GM23338 (cell line): Measurements from ENCODE around the gene SETBP1. TPM values are rescaled to one million over a fixed set of nuclear protein-coding genes. Genes with fewer than 3 reads are reported as not detected.

Experiments
- ATAC-seq: fragments of 200-7000 bp; cut with Tn5 transposase; 3 replicates; pipeline ENCODE4 v1.9.1; 2020
- DNase-seq: peaks from one replicate; pipeline ENCODE4 v3.0.0-alpha.2; 2015; ENCODE audit warnings: low spot score
- H2AFZ ChIP-seq: fragments of 200-600 bp; sonication (generic); 2 replicates; pipeline ENCODE4 v1.8.0; 2016; ENCODE audit warnings: antibody characterized with exemption, mild to moderate bottlenecking, moderate library complexity
- H3F3A ChIP-seq: fragments of 200-600 bp; sonication (generic); replicated peaks from 2 replicates; pipeline ENCODE4 v1.8.0; 2017; ENCODE audit warnings: antibody characterized with exemption, mixed run types, low read depth
- H3K27ac ChIP-seq: fragments of 200-600 bp; sonication (generic); 2 replicates; pipeline ENCODE4 v1.6.1; 2016; ENCODE audit warnings: low read depth
- H3K27me3 ChIP-seq: fragments of 200-600 bp; sonication (generic); 2 replicates; pipeline ENCODE4 v1.8.0; 2016; ENCODE audit warnings: mild to moderate bottlenecking, mixed run types, moderate library complexity; ENCODE audit not compliant: insufficient read depth
- H3K36me3 ChIP-seq: fragments of 200-600 bp; sonication (generic); 2 replicates; pipeline ENCODE4 v1.8.0; 2016; ENCODE audit warnings: mild to moderate bottlenecking; ENCODE audit not compliant: insufficient read depth
- H3K4me1 ChIP-seq: fragments of 200-600 bp; sonication (generic); 2 replicates; pipeline ENCODE4 v1.8.0; 2016; ENCODE audit warnings: mild to moderate bottlenecking, moderate library complexity; ENCODE audit not compliant: insufficient read depth
- H3K4me2 ChIP-seq: fragments of 200-600 bp; sonication (generic); 2 replicates; pipeline ENCODE4 v1.7.1; 2017; ENCODE audit warnings: mixed run types
- H3K4me3 ChIP-seq: fragments of 200-600 bp; sonication (generic); 2 replicates; pipeline ENCODE4 v1.6.1; 2016; ENCODE audit warnings: mixed run types
- H3K79me2 ChIP-seq: fragments of 200-600 bp; sonication (generic); replicated peaks from 2 replicates; pipeline ENCODE4 v1.8.0; 2017; ENCODE audit warnings: mild to moderate bottlenecking; ENCODE audit not compliant: insufficient read depth
- H3K9me2 ChIP-seq: fragments of 200-600 bp; sonication (generic); 2 replicates; pipeline ENCODE4 v1.8.0; 2017; ENCODE audit not compliant: insufficient read depth
- H4K20me1 ChIP-seq: fragments of 200-600 bp; sonication (generic); replicated peaks from 2 replicates; pipeline ENCODE4 v1.8.0; 2017; ENCODE audit warnings: mild to moderate bottlenecking; ENCODE audit not compliant: insufficient read depth
- H3K27ac Mint-ChIP-seq: 2 replicates; pipeline ENCODE4 v1.8.0; 2020; ENCODE audit warnings: inconsistent platforms, mild to moderate bottlenecking, moderate library complexity, mixed read lengths
- H3K27me3 Mint-ChIP-seq: 3 replicates; pipeline ENCODE4 v1.8.0; 2022; ENCODE audit warnings: low read depth, mild to moderate bottlenecking, moderate library complexity, mixed read lengths, inconsistent platforms; ENCODE audit not compliant: insufficient read depth, poor library complexity
- H3K36me3 Mint-ChIP-seq: 3 replicates; pipeline ENCODE4 v1.8.0; 2021; ENCODE audit warnings: low read depth, mild to moderate bottlenecking, inconsistent platforms, moderate library complexity, mixed read lengths
- H3K4me1 Mint-ChIP-seq: 3 replicates; pipeline ENCODE4 v1.8.0; 2020; ENCODE audit warnings: mild to moderate bottlenecking, inconsistent platforms, mixed read lengths
- H3K4me3 Mint-ChIP-seq: 3 replicates; pipeline ENCODE4 v1.8.0; 2021; ENCODE audit warnings: moderate library complexity, mild to moderate bottlenecking, inconsistent platforms, mixed read lengths
- H3K9me3 Mint-ChIP-seq: 3 replicates; pipeline ENCODE4 v1.8.0; 2020; ENCODE audit warnings: moderate library complexity, mild to moderate bottlenecking, inconsistent platforms, mixed read lengths
- CREB1 ChIP-seq: fragments of 250-450 bp; sonication (Bioruptor Pico); IDR thresholded peaks from 2 replicates; pipeline ENCODE4 v1.5.0; 2020; ENCODE audit warnings: low read depth, mild to moderate bottlenecking, moderate library complexity
- CTCF ChIP-seq, 2 experiments: fragments of 200-600 bp in 1 of 2; sonication (generic) in 1 of 2; conservative IDR thresholded peaks; 2 replicates each; pipeline versions ENCODE4 v1.5.1 to v1.6.1; 2016 to 2017; ENCODE audit warnings: antibody characterized with exemption in 2 of 2, low read depth in 2 of 2, mild to moderate bottlenecking in 2 of 2, moderate library complexity in 1 of 2
- EZH2phosphoT487 ChIP-seq: fragments of 200-600 bp; sonication (generic); IDR thresholded peaks from one replicate; pipeline ENCODE4 v1.8.1; 2018; ENCODE audit warnings: antibody characterized with exemption; ENCODE audit not compliant: unreplicated experiment
- NANOG ChIP-seq: IDR thresholded peaks from 2 replicates; pipeline ENCODE4 v1.6.1; 2016; ENCODE audit warnings: antibody characterized with exemption, borderline replicate concordance
- REST ChIP-seq: IDR thresholded peaks from one replicate; pipeline ENCODE4 v1.6.1; 2018; ENCODE audit warnings: antibody characterized with exemption; ENCODE audit not compliant: unreplicated experiment
- STAT1 ChIP-seq: IDR thresholded peaks from one replicate; pipeline ENCODE4 v1.6.1; 2016; ENCODE audit warnings: antibody characterized with exemption; ENCODE audit not compliant: unreplicated experiment
- ZNF114 ChIP-seq: fragments of 250-450 bp; sonication (Bioruptor Pico); IDR thresholded peaks from 2 replicates; pipeline ENCODE4 v1.5.0; 2020; ENCODE audit warnings: mild to moderate bottlenecking, moderate library complexity
- ZNF331 ChIP-seq: fragments of 250-450 bp; sonication (Bioruptor Pico); IDR thresholded peaks from 2 replicates; pipeline ENCODE4 v1.5.0; 2020; ENCODE audit warnings: low read depth, mild to moderate bottlenecking, moderate library complexity
- polyA plus RNA-seq: library from polyadenylated mRNA; unstranded; fragments of >200 nt; fragmentation: Nextera tagmentation; extraction: Ambion mirVana; gene quantifications from 2 replicates; pipeline ENCODE4 v1.2.1, GENCODE V29; 2016
- total RNA-seq: library from RNA; depleted of rRNA; stranded (reverse); fragments of >200 nt; shearing (Covaris generic); gene quantifications from 2 replicates; pipeline ENCODE4 v1.2.3, GENCODE V29; 2014

Gene SETBP1
- total and polyA plus RNA-seq, 2 experiments from 2014 or later: 1.6 to 5.5 TPM

- H3K27ac Mint-ChIP-seq: no peak overlapping the region
- H3K9me3 Mint-ChIP-seq: no peaks in the 10 kb centered on the region
- ATAC-seq: no peak
Measured at GRCh38 chr18:45111502-45111848, 430.8 kb downstream of the SETBP1 start.

GRCh38 chr18:45112682-45113081, 432.0 kb downstream of the SETBP1 start:
- no peak for ATAC-seq
- Histone ChIP-seq H4K20me1 (no peaks in the 10 kb centered on the region), H3F3A (no peaks in the 10 kb centered on the region), H3K9me2 (peaks cover 3% of the 10 kb centered on the region; the same call in 1 of the 2 replicates), H3K4me1 (no peaks in the 10 kb centered on the region), H3K27ac (no peak overlapping the region), H3K4me3 (no peak overlapping the region), H3K36me3 (no peaks in the 10 kb centered on the region), H3K27me3 (no peaks in the 10 kb centered on the region), H3K79me2 (no peaks in the 10 kb centered on the region), H3K4me2 (no peak overlapping the region), H2AFZ (no peak overlapping the region)
- Mint-ChIP-seq H3K36me3 (no peaks in the 10 kb centered on the region), H3K4me3 (no peak overlapping the region), H3K27me3 (no peaks in the 10 kb centered on the region), H3K4me1 (no peaks in the 10 kb centered on the region), H3K27ac (no peak overlapping the region), H3K9me3 (no peaks in the 10 kb centered on the region)
- no peak for DNase-seq
- no peak for TF ChIP-seq ZNF331 (CRISPR knock-in tag)
- TF ChIP-seq EZH2phosphoT487: no peak
- no peak for TF ChIP-seq REST
- TF ChIP-seq CREB1 (CRISPR knock-in tag): no peak
- TF ChIP-seq NANOG: no peak
- TF ChIP-seq CTCF (conservative IDR thresholded peaks at IDR 0.05; ENCODE audit: low read depth in 2 of 2): no peak

More at GRCh38 chr18:45111502-45111848, 430.8 kb downstream of the SETBP1 start:
- no peaks in the 10 kb centered on the region for H3K4me1 Mint-ChIP-seq
- no peaks in the 10 kb centered on the region for H3K36me3 Mint-ChIP-seq
- Histone ChIP-seq H3K36me3 (no peaks in the 10 kb centered on the region), H3F3A (no peaks in the 10 kb centered on the region), H3K79me2 (no peaks in the 10 kb centered on the region), H3K27ac (no peak overlapping the region), H3K4me3 (no peak overlapping the region), H4K20me1 (no peaks in the 10 kb centered on the region), H3K9me2 (peaks cover 3% of the 10 kb centered on the region; the same call in 1 of the 2 replicates), H2AFZ (no peak overlapping the region), H3K27me3 (no peaks in the 10 kb centered on the region), H3K4me1 (no peaks in the 10 kb centered on the region), H3K4me2 (no peak overlapping the region)
- no peak for DNase-seq
- TF ChIP-seq STAT1 (no peak), ZNF114 (CRISPR knock-in tag) (no peak), ZNF331 (CRISPR knock-in tag) (no peak), REST (no peak)
- no peak overlapping the region for H3K4me3 Mint-ChIP-seq
- no peaks in the 10 kb centered on the region for H3K27me3 Mint-ChIP-seq
